LNCaP clone FGC (cell line): ENCODE results near the gene R3HDM2.
"Not testable (repeated sequence)": the region's sequence is repeated elsewhere in the genome, so short reads cannot be mapped to it uniquely, and the experiment has no call there.

Source experiments
- DNase-seq: peaks from one replicate; pipeline ENCODE4 v3.0.0-alpha.2; 2011; ENCODE audit warnings: low read depth
- H3K4me3 ChIP-seq: 2 replicates; pipeline ENCODE4 v1.5.1; 2011; ENCODE audit warnings: mild to moderate bottlenecking, low read depth, low read length, control low read depth
- TF ChIP-seq, protein P1 (sequence below): IDR thresholded peaks from 2 replicates; pipeline ENCODE4 v1.5.1; 2012; ENCODE audit warnings: mild to moderate bottlenecking; ENCODE audit not compliant: control insufficient read depth, insufficient read depth; ENCODE audit errors: extremely low read depth

The R3HDM2 gene

GRCh38 chr12:57450057-57450456 is 19.2 kb upstream of the R3HDM2 start:
- H3K4me3 ChIP-seq: no peak overlapping the region
- DNase-seq: no peak
- TF ChIP-seq, protein P1, sequence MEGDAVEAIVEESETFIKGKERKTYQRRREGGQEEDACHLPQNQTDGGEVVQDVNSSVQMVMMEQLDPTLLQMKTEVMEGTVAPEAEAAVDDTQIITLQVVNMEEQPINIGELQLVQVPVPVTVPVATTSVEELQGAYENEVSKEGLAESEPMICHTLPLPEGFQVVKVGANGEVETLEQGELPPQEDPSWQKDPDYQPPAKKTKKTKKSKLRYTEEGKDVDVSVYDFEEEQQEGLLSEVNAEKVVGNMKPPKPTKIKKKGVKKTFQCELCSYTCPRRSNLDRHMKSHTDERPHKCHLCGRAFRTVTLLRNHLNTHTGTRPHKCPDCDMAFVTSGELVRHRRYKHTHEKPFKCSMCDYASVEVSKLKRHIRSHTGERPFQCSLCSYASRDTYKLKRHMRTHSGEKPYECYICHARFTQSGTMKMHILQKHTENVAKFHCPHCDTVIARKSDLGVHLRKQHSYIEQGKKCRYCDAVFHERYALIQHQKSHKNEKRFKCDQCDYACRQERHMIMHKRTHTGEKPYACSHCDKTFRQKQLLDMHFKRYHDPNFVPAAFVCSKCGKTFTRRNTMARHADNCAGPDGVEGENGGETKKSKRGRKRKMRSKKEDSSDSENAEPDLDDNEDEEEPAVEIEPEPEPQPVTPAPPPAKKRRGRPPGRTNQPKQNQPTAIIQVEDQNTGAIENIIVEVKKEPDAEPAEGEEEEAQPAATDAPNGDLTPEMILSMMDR: no peak

DNA sequence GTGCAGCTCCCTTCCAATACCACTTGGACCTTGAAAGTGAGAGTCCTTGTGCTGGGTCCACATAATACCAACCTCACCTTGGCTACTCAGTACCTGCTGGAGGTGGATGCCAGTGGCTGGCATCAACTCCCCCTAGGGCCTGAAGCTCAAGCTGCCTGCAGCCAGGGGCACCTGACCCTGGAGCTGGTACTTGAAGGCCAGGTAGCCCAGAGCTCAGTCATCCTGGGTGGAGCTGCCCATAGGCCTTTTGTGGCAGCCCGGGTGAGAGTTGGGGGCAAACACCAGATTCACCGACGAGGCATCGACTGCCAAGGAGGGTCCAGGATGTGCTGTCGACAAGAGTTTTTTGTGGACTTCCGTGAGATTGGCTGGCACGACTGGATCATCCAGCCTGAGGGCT is 18.5 kb upstream of the R3HDM2 start:
- H3K4me3 ChIP-seq: no peak overlapping the region
- TF ChIP-seq, protein P1: no peak
- DNase-seq: no peak

- DNase-seq: no peak
- H3K4me3 ChIP-seq: no peak overlapping the region
- TF ChIP-seq, protein P1: no peak
These were observed 17.8 kb upstream of the R3HDM2 start for GRCh38 chr12:57448669-57449068.

GRCh38 chr12:57446292-57446960 is 15.6 kb upstream of the R3HDM2 start:
- DNase-seq: no peak
- TF ChIP-seq, protein P1: no peak
- no peak overlapping the region for H3K4me3 ChIP-seq

- TF ChIP-seq, protein P1: no peak
- DNase-seq: no peak
- no peak overlapping the region for H3K4me3 ChIP-seq
These were observed 13.9 kb upstream of the R3HDM2 start for GRCh38 chr12:57444744-57445143.

- DNase-seq, H3K4me3 ChIP-seq: not testable (repeated sequence)
These were observed 13.5 kb upstream of the R3HDM2 start for GRCh38 chr12:57444337-57444736.

DNA sequence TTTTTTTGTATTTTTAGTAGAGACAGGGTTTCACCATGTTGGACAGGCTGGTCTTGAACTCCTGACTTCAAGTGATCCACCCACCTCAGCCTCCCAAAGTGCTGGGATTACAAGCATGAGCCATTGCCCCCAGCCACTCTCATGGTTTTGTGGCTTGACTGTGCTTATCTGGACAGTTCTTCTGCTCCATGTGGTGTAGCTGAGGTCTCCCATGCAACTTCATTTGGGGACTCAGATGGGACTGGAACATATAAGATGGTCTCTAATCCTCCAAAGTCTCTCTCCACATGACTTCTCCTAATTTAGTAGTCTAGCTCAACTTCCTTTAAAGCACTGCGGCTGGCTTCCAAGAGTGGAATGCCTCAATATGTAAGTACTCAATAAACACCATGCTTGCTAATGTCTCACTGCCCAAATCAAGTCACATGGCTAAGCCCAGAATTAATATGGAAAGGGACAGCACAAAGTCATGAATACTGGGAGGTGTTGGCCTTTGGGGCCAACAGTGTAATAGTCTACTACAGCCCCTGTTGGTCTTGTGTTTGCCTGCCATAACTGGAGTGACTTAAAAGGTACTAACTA is 11.1 kb upstream of the R3HDM2 start:
- no peak overlapping the region for H3K4me3 ChIP-seq
- TF ChIP-seq, protein P1: no peak
- DNase-seq: no peak

DNA sequence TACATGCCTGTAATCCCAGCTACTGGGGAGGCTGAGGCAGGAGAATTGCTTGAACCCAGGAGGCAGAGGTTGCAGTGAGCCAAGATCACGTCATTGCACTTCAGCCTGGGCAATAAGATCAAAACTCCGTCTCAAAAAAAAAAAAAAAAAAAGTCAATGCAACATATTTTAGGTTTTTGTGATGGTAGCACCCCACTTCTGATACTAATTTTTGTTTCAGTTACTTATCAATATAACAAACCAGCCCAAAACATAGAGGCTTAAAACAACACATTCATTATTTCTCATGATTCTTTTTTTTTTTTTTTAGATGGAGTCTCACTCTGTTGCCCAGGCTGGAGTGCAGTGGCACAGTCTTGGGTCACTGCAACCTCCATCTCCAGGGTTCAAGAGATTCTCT is 10.6 kb upstream of the R3HDM2 start:
- DNase-seq, H3K4me3 ChIP-seq: not testable (repeated sequence)
